H7 (cell line): ENCODE measurements around the gene HCAR2. TPM values are rescaled to one million over a fixed set of nuclear protein-coding genes. Genes with fewer than 3 reads are reported as not detected.
"Not testable (repeated sequence)": the region's sequence is repeated elsewhere in the genome, so short reads cannot be mapped to it uniquely, and the experiment has no call there.

Experiments used
- DNase-seq: peaks from one replicate; pipeline ENCODE4 v3.0.0; 2012
- H3K27me3 ChIP-seq: 2 replicates; pipeline ENCODE4 v1.6.0; 2011; ENCODE audit warnings: mild to moderate bottlenecking, low read length; ENCODE audit not compliant: control insufficient read depth, insufficient read depth
- H3K36me3 ChIP-seq: replicated peaks from 2 replicates; pipeline ENCODE4 v1.5.1; 2011; ENCODE audit warnings: low read length; ENCODE audit not compliant: control insufficient read depth, insufficient read depth
- H3K4me3 ChIP-seq: 2 replicates; pipeline ENCODE4 v1.5.1; 2011; ENCODE audit warnings: low read depth, mild to moderate bottlenecking, control low read depth, low read length, moderate library complexity; ENCODE audit not compliant: insufficient read depth
- total RNA-seq: library from RNA; depleted of rRNA; stranded (reverse); fragments of >200 nt; shearing (Covaris generic); gene quantifications from 2 replicates; pipeline ENCODE4 v1.2.3, GENCODE V29; 2014; rRNA removed

The HCAR2 gene
- not detected in 2 replicates for total RNA-seq

GRCh38 chr12:122702890-122703611 lies at the start of gene HCAR2:
TSS of gene HCAR2 (minus strand) at chr12:122703357. CDS start at chr12:122703283, 74 bp downstream.
- not testable (repeated sequence) for H3K4me3 ChIP-seq, H3K27me3 ChIP-seq, H3K36me3 ChIP-seq, DNase-seq

- Histone ChIP-seq H3K27me3 (no peaks in the 10 kb centered on the region), H3K36me3 (peaks cover 22% of the 10 kb centered on the region), H3K4me3 (peak within 1 kb of the TSS; percentile 97)
- peak; percentile 98 for DNase-seq
Observed at GRCh38 chr12:122752464-122753318, 49.5 kb upstream of the HCAR2 start, which contains the start of gene DENR. TSS of gene DENR (plus strand) at chr12:122752824. CDS start at chr12:122753702, 878 bp downstream.

GRCh38 chr12:122750781-122751515 lies 47.8 kb upstream of the HCAR2 start:
- DNase-seq, H3K27me3 ChIP-seq, H3K4me3 ChIP-seq, H3K36me3 ChIP-seq: not testable (repeated sequence)

- DNase-seq = peak; percentile 71
- Histone ChIP-seq H3K36me3 (peaks cover 3% of the 10 kb centered on the region), H3K4me3 (no peak overlapping the region), H3K27me3 (no peaks in the 10 kb centered on the region)
Observed at GRCh38 chr12:122749569-122750332, 46.6 kb upstream of the HCAR2 start.

- no peak overlapping the region for H3K4me3 ChIP-seq
Observed at GRCh38 chr12:122747224-122748135, 44.3 kb upstream of the HCAR2 start.

GRCh38 chr12:122743895-122744525 lies 40.9 kb upstream of the HCAR2 start:
- Histone ChIP-seq H3K36me3 (no peaks in the 10 kb centered on the region), H3K27me3 (no peaks in the 10 kb centered on the region), H3K4me3 (no peak overlapping the region)
- no peak for DNase-seq

More at GRCh38 chr12:122747224-122748135, 44.3 kb upstream of the HCAR2 start:
- H3K36me3 ChIP-seq = no peaks in the 10 kb centered on the region
- H3K27me3 ChIP-seq = no peaks in the 10 kb centered on the region
- no peak for DNase-seq

- Histone ChIP-seq H3K27me3 (no peaks in the 10 kb centered on the region), H3K36me3 (no peaks in the 10 kb centered on the region), H3K4me3 (no peak overlapping the region)
- DNase-seq = no peak
Observed at GRCh38 chr12:122740351-122740750, 37.2 kb upstream of the HCAR2 start.

GRCh38 chr12:122738571-122738970 lies 35.4 kb upstream of the HCAR2 start:
- no peak overlapping the region for H3K4me3 ChIP-seq
- DNase-seq = no peak
- no peaks in the 10 kb centered on the region for H3K27me3 ChIP-seq
- no peaks in the 10 kb centered on the region for H3K36me3 ChIP-seq

GRCh38 chr12:122732611-122733010 lies 29.5 kb upstream of the HCAR2 start:
- DNase-seq = no peak
- Histone ChIP-seq H3K27me3 (no peaks in the 10 kb centered on the region), H3K4me3 (no peak overlapping the region), H3K36me3 (no peaks in the 10 kb centered on the region)

GRCh38 chr12:122732170-122732569 lies 29.0 kb upstream of the HCAR2 start:
- Histone ChIP-seq H3K27me3 (no peaks in the 10 kb centered on the region), H3K4me3 (no peak overlapping the region), H3K36me3 (no peaks in the 10 kb centered on the region)
- no peak for DNase-seq

- Histone ChIP-seq H3K4me3 (no peak within 1 kb of the TSS), H3K27me3 (no peaks in the 10 kb centered on the region), H3K36me3 (no peaks in the 10 kb centered on the region)
- peak; percentile 61 for DNase-seq
Observed at GRCh38 chr12:122730215-122731014, 27.3 kb upstream of the HCAR2 start, which contains the start of gene HCAR1. TSS of gene HCAR1 (minus strand) at chr12:122730844. CDS start at chr12:122730339, 505 bp downstream.

GRCh38 chr12:122729583-122730214 lies 26.5 kb upstream of the HCAR2 start:
- DNase-seq = no peak
- Histone ChIP-seq H3K36me3 (no peaks in the 10 kb centered on the region), H3K27me3 (no peaks in the 10 kb centered on the region), H3K4me3 (no peak overlapping the region)
